OCI-LY3 (cell line): ENCODE measurements around the gene ZXDB.

ENCODE experiments used
- H2AFZ ChIP-seq: fragments of 200-600, 300-600 bp; shearing (Covaris generic); 2 replicates; pipeline ENCODE4 v1.6.0; 2014; ENCODE audit warnings: antibody characterized with exemption, low read depth, low read length
- H3K27ac ChIP-seq: fragments of 200-600, 300-600 bp; sonication (generic); 2 replicates; pipeline ENCODE4 v1.5.1; 2014; ENCODE audit warnings: mild to moderate bottlenecking, low read length, moderate library complexity, mixed read lengths
- H3K27me3 ChIP-seq: fragments of 200-600, 300-600 bp; sonication (generic); 2 replicates; pipeline ENCODE4 v1.6.1; 2014; ENCODE audit warnings: low read depth, low read length, mixed read lengths
- H3K36me3 ChIP-seq: fragments of 200-600, 300-600 bp; sonication (generic); replicated peaks from 2 replicates; pipeline ENCODE3; 2014; ENCODE audit warnings: low read depth, low read length, mixed read lengths
- H3K4me1 ChIP-seq: fragments of 300-600, 200-600 bp; sonication (generic); 2 replicates; pipeline ENCODE4 v1.6.1; 2014; ENCODE audit warnings: low read length, mixed read lengths
- H3K4me2 ChIP-seq: fragments of 200-600, 300-600 bp; sonication (generic); 2 replicates; pipeline ENCODE4 v1.6.1; 2014; ENCODE audit warnings: low read length, mixed read lengths
- H3K4me3 ChIP-seq: fragments of 300-600, 200-600 bp; sonication (generic); 2 replicates; pipeline ENCODE4 v1.5.1; 2014; ENCODE audit warnings: antibody characterized with exemption, mild to moderate bottlenecking, low read length, moderate library complexity
- H3K79me2 ChIP-seq: fragments of 300-600, 200-600 bp; shearing (Covaris generic); 2 replicates; pipeline ENCODE4 v1.6.1; 2014; ENCODE audit warnings: mild to moderate bottlenecking, low read length, mixed read lengths
- H3K9ac ChIP-seq: fragments of 300-600, 200-600 bp; shearing (Covaris generic); 2 replicates; pipeline ENCODE4 v1.6.0; 2014; ENCODE audit warnings: mild to moderate bottlenecking, low read length, moderate library complexity
- H3K9me3 ChIP-seq: fragments of 200-600, 300-600 bp; shearing (Covaris generic); 2 replicates; pipeline ENCODE4 v1.6.1; 2014; ENCODE audit warnings: low read length, mixed read lengths; ENCODE audit not compliant: insufficient read depth
- H4K20me1 ChIP-seq: fragments of 200-600, 300-600 bp; sonication (generic); 2 replicates; pipeline ENCODE4 v1.6.1; 2016; ENCODE audit warnings: low read length, mixed read lengths; ENCODE audit not compliant: insufficient read depth
- EZH2phosphoT487 ChIP-seq: fragments of 200-600 bp; shearing (Covaris generic); IDR thresholded peaks from 2 replicates; pipeline ENCODE4 v1.6.1; 2018; ENCODE audit warnings: antibody characterized with exemption, mixed run types, low read depth
- TF ChIP-seq, protein P1 (sequence below): fragments of 200-600, 300-600 bp; sonication (generic); IDR thresholded peaks from 2 replicates; pipeline ENCODE4 v1.5.1; 2014; ENCODE audit warnings: antibody characterized with exemption, low read length, low read depth

ZXDB gene

GRCh38 chrX:57640674-57641016 is 48.8 kb downstream of the ZXDB start:
- Histone ChIP-seq H3K27ac (no peak overlapping the region), H2AFZ (no peak overlapping the region), H4K20me1 (no peaks in the 10 kb centered on the region), H3K27me3 (no peaks in the 10 kb centered on the region), H3K4me1 (no peaks in the 10 kb centered on the region), H3K9me3 (no peaks in the 10 kb centered on the region), H3K36me3 (no peaks in the 10 kb centered on the region), H3K9ac (no peak overlapping the region), H3K4me3 (no peak overlapping the region), H3K4me2 (no peak overlapping the region), H3K79me2 (no peaks in the 10 kb centered on the region)
- TF ChIP-seq EZH2phosphoT487, result no peak
- TF ChIP-seq, protein P1, sequence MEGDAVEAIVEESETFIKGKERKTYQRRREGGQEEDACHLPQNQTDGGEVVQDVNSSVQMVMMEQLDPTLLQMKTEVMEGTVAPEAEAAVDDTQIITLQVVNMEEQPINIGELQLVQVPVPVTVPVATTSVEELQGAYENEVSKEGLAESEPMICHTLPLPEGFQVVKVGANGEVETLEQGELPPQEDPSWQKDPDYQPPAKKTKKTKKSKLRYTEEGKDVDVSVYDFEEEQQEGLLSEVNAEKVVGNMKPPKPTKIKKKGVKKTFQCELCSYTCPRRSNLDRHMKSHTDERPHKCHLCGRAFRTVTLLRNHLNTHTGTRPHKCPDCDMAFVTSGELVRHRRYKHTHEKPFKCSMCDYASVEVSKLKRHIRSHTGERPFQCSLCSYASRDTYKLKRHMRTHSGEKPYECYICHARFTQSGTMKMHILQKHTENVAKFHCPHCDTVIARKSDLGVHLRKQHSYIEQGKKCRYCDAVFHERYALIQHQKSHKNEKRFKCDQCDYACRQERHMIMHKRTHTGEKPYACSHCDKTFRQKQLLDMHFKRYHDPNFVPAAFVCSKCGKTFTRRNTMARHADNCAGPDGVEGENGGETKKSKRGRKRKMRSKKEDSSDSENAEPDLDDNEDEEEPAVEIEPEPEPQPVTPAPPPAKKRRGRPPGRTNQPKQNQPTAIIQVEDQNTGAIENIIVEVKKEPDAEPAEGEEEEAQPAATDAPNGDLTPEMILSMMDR, result no peak

GRCh38 chrX:57641338-57641737 is 49.5 kb downstream of the ZXDB start:
- H3K4me2 ChIP-seq, result no peak overlapping the region
- H3K9ac ChIP-seq, result no peak overlapping the region
- no peaks in the 10 kb centered on the region for H4K20me1 ChIP-seq
- H3K27me3 ChIP-seq, result no peaks in the 10 kb centered on the region
- H3K9me3 ChIP-seq, result no peaks in the 10 kb centered on the region
- no peak overlapping the region for H2AFZ ChIP-seq
- no peak overlapping the region for H3K4me3 ChIP-seq
- TF ChIP-seq EZH2phosphoT487, result no peak
- TF ChIP-seq, protein P1, result no peak
- no peaks in the 10 kb centered on the region for H3K79me2 ChIP-seq
- no peak overlapping the region for H3K27ac ChIP-seq
- H3K36me3 ChIP-seq, result no peaks in the 10 kb centered on the region
- no peaks in the 10 kb centered on the region for H3K4me1 ChIP-seq

DNA sequence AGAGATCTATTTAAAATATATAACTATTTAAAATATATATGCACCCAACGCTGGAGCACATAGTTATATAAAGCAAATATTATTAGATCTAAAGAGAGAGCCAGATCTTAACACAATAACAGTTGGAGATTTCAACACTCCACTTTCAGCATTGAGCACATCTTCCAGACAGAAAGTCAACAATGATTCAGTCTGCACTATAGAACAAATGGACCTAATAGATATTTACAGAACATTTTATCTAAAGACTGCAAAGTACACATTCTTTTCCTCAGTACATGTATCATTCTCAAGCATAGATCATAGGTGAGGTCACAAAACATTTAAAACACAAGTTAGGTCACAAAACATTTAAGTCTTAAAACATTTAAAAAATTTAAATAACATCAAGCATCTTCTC is 51.9 kb downstream of the ZXDB start:
- TF ChIP-seq EZH2phosphoT487, result no peak
- TF ChIP-seq, protein P1, result no peak
- Histone ChIP-seq H3K36me3 (no peaks in the 10 kb centered on the region), H3K27me3 (no peaks in the 10 kb centered on the region), H2AFZ (no peak overlapping the region), H3K4me3 (no peak overlapping the region), H4K20me1 (no peaks in the 10 kb centered on the region), H3K9me3 (no peaks in the 10 kb centered on the region), H3K4me2 (no peak overlapping the region), H3K27ac (no peak overlapping the region), H3K9ac (no peak overlapping the region), H3K79me2 (no peaks in the 10 kb centered on the region), H3K4me1 (no peaks in the 10 kb centered on the region)

DNA sequence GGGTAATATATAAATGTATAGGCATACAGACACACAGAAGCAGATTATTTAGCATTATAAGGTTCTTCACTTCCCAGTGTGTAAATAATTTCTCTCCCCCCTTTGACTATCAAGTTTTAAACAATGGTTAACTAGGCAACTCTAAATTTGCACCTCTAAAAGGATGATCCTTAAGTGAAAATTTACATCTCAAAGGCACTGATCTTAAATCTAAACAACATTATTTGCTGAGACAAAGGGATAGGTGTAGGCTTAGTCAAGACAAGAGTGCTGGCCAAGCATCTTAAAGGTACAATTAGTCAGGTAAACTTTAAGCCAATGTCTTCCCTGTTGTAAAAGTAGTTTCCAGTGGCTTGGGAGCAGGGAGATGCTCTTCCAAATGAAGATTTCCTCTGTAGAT is 55.2 kb downstream of the ZXDB start:
- H3K36me3 ChIP-seq, result no peaks in the 10 kb centered on the region
- no peak overlapping the region for H3K4me3 ChIP-seq
- no peak overlapping the region for H2AFZ ChIP-seq
- H3K9ac ChIP-seq, result no peak overlapping the region
- H3K4me1 ChIP-seq, result no peaks in the 10 kb centered on the region
- no peaks in the 10 kb centered on the region for H3K9me3 ChIP-seq
- no peak for TF ChIP-seq EZH2phosphoT487
- TF ChIP-seq, protein P1, result no peak
- H3K27me3 ChIP-seq, result no peaks in the 10 kb centered on the region
- H3K79me2 ChIP-seq, result no peaks in the 10 kb centered on the region
- H3K4me2 ChIP-seq, result no peak overlapping the region
- no peaks in the 10 kb centered on the region for H4K20me1 ChIP-seq
- H3K27ac ChIP-seq, result no peak overlapping the region
